ENCODE results near the gene ACSM2B. TPM values are rescaled to one million over a fixed set of nuclear protein-coding genes. Genes with fewer than 3 reads are reported as not detected.
"Not testable (repeated sequence)": the region's sequence is repeated elsewhere in the genome, so short reads cannot be mapped to it uniquely, and the experiment has no call there.

ACSM2B gene
- total and polyA plus RNA-seq, 10 of the 15 experiments (the other 5 are each of a cell fraction or from before 2014, with no cell fraction given), result not detected

GRCh38 chr16:20531795-20532194, 44.4 kb downstream of the ACSM2B start:
- DNase-seq (ENCODE audit: low read depth, low spot score); RAD21 ChIA-PET (ENCODE audit: unreplicated experiment); BruUV-seq (replicated peaks); H3K27me3 ChIP-seq (replicated peaks in 1 of 2; ENCODE audit: control insufficient read depth in 2 of 2, insufficient read depth in 2 of 2, low read length in 1 of 2); intact Hi-C loops (cut with micrococcal nuclease; ENCODE audit: unreplicated experiment); H3K9ac ChIP-seq (ENCODE audit: control insufficient read depth, insufficient read depth, low read length); H2AFZ ChIP-seq (ENCODE audit: control insufficient read depth, low read depth, low read length); CTCF ChIA-PET; H3K4me2 ChIP-seq (ENCODE audit: control insufficient read depth, insufficient read depth); H3K36me3 ChIP-seq (ENCODE audit: control insufficient read depth in 2 of 2, insufficient read depth in 2 of 2, low read length in 1 of 2); in situ Hi-C loops (cut with MboI); FAIRE-seq; POLR2A ChIA-PET; H3K4me1 ChIP-seq (ENCODE audit: control insufficient read depth, insufficient read depth, low read length); H3K27ac ChIP-seq (ENCODE audit: control insufficient read depth, insufficient read depth); H3K4me3 ChIP-seq; ATAC-seq; H3K9me3 ChIP-seq (replicated peaks; ENCODE audit: control insufficient read depth, insufficient read depth, low read length); H4K20me1 ChIP-seq (ENCODE audit: control insufficient read depth, insufficient read depth); H3K79me2 ChIP-seq (ENCODE audit: control insufficient read depth, insufficient read depth, low read length); SMC1A ChIA-PET (ENCODE audit: uncharacterized antibody, unreplicated experiment): not testable (repeated sequence)
- no CpG with 5 or more reads among the region's 13 CpGs for WGBS (ENCODE audit: insufficient coverage, insufficient replicate concordance, low lambda C conversion rate, missing lambda C conversion rate)

GRCh38 chr16:20520103-20520502, 56.1 kb downstream of the ACSM2B start:
- intact Hi-C loops (cut with micrococcal nuclease; ENCODE audit: unreplicated experiment), result no loop called here
- Histone ChIP-seq H3K9me3 (replicated peaks; ENCODE audit: control insufficient read depth, insufficient read depth, low read length) (no peaks in the 10 kb centered on the region), H2AFZ (ENCODE audit: control insufficient read depth, low read depth, low read length) (no peak overlapping the region), H3K9ac (ENCODE audit: control insufficient read depth, insufficient read depth, low read length) (no peak overlapping the region), H3K4me2 (ENCODE audit: control insufficient read depth, insufficient read depth) (no peak overlapping the region), H3K27me3 (replicated peaks in 1 of 2; ENCODE audit: control insufficient read depth in 2 of 2, insufficient read depth in 2 of 2, low read length in 1 of 2) (no peaks in the 10 kb centered on the region; a peak in 1 of 4 replicates), H3K27ac (ENCODE audit: control insufficient read depth, insufficient read depth) (no peak overlapping the region), H3K36me3 (ENCODE audit: control insufficient read depth in 2 of 2, insufficient read depth in 2 of 2, low read length in 1 of 2) (no peaks in the 10 kb centered on the region), H3K4me1 (ENCODE audit: control insufficient read depth, insufficient read depth, low read length) (no peaks in the 10 kb centered on the region), H3K79me2 (ENCODE audit: control insufficient read depth, insufficient read depth, low read length) (no peaks in the 10 kb centered on the region), H4K20me1 (ENCODE audit: control insufficient read depth, insufficient read depth) (no peaks in the 10 kb centered on the region), H3K4me3 (no peak overlapping the region)
- ChIA-PET CTCF (interaction anchor here (0.9 kb wide), 1 partner anchor 9 kb away, joined by 3 read pairs; no protein-coding TSS in a partner anchor), SMC1A (ENCODE audit: uncharacterized antibody, unreplicated experiment) (no interaction called here), RAD21 (ENCODE audit: unreplicated experiment) (no interaction called here), POLR2A (no interaction called here)
- BruUV-seq (replicated peaks), result no TSS peak
- WGBS (ENCODE audit: insufficient coverage, insufficient replicate concordance, low lambda C conversion rate, missing lambda C conversion rate), result 8% methylated on average over 1 of the region's 1 CpG
- in situ Hi-C loops (cut with MboI), result no loop called here
- DNase-seq (ENCODE audit: low read depth, low spot score), result no peak
- TF ChIP-seq CHD1 (IDR thresholded peaks at IDR 0.05; ENCODE audit: low read depth, low read length), result no peak
- TF ChIP-seq SMARCA5 (IDR thresholded peaks at IDR 0.05), result no peak
- TF ChIP-seq IRF5 (IDR thresholded peaks at IDR 0.05; ENCODE audit: borderline replicate concordance), result no peak
- no peak for TF ChIP-seq LARP7 (IDR thresholded peaks at IDR 0.05)
- TF ChIP-seq STAT1 (conservative IDR thresholded peaks at IDR 0.05), result no peak
- TF ChIP-seq SMAD1 (IDR thresholded peaks at IDR 0.05; ENCODE audit: low read depth, partially characterized antibody), result no peak
- no peak for TF ChIP-seq MTA3 (IDR thresholded peaks at IDR 0.05; ENCODE audit: borderline replicate concordance, low read length)
- no peak for TF ChIP-seq CBX5 (IDR thresholded peaks at IDR 0.05; ENCODE audit: low read depth)
- no peak for FAIRE-seq
- no peak for ATAC-seq

Measured in GM12878 (cell line).